Activated CD4-positive, alpha-beta T cell treated with anti-CD3 and anti-CD28 coated beads for 48 hours (primary cell): Measurements from ENCODE around the gene RANBP6.

ENCODE experiments used
- DNase-seq: peaks from one replicate; pipeline ENCODE4 v3.0.0-alpha.2; 2020

RANBP6 gene

GRCh38 chr9:6007058-6007769 is 8.2 kb downstream of the RANBP6 start:
- DNase-seq: peak; percentile 98

GRCh38 chr9:6006749-6007057 is 8.7 kb downstream of the RANBP6 start:
- DNase-seq: no peak

- no peak for DNase-seq
Observed at GRCh38 chr9:6000955-6001354, 14.5 kb downstream of the RANBP6 start.

- DNase-seq: no peak
Observed at GRCh38 chr9:5999443-6000101, 15.9 kb downstream of the RANBP6 start.

GRCh38 chr9:5994493-5994892 is 20.9 kb downstream of the RANBP6 start:
- no peak for DNase-seq

GRCh38 chr9:5988265-5988664 is 27.2 kb downstream of the RANBP6 start:
- no peak for DNase-seq

- DNase-seq: no peak
Observed at GRCh38 chr9:5983042-5983441, 32.4 kb downstream of the RANBP6 start.

GRCh38 chr9:5982317-5982716 is 33.1 kb downstream of the RANBP6 start:
- no peak for DNase-seq

GRCh38 chr9:5978523-5978922 is 36.9 kb downstream of the RANBP6 start:
- DNase-seq: no peak

GRCh38 chr9:5976674-5977397 is 38.6 kb downstream of the RANBP6 start:
- DNase-seq: no peak

- no peak for DNase-seq
Observed at GRCh38 chr9:5971740-5972139, 43.7 kb downstream of the RANBP6 start.
